ENCODE results near the gene RIPOR1.

The RIPOR1 gene

GRCh38 chr16:67545665-67546024 lies 17.0 kb downstream of the RIPOR1 start:
- no peak overlapping the region for H3K9ac ChIP-seq (ENCODE audit: low read depth in 1 of 2, low read length in 2 of 2)
- peaks cover 3 to 27% of the 10 kb centered on the region in 2 donors for H3K36me3 ChIP-seq (ENCODE audit: control insufficient read depth in 1 of 2, insufficient read depth in 2 of 2, low read length in 2 of 2)
- no peak overlapping the region for H3K4me3 ChIP-seq (ENCODE audit: low read depth in 1 of 2, low read length in 2 of 2)
- H3K4me1 ChIP-seq (ENCODE audit: control insufficient read depth in 1 of 2, insufficient read depth in 2 of 2, low read length in 2 of 2) = peaks cover 21 to 37% of the 10 kb centered on the region in 2 donors
- no peaks in the 10 kb centered on the region for H3K9me3 ChIP-seq (ENCODE audit: control insufficient read depth in 1 of 2, low read length in 2 of 2)
- H3K27me3 ChIP-seq (ENCODE audit: control insufficient read depth in 1 of 2, insufficient read depth in 2 of 2, low read length in 2 of 2) = no peaks in the 10 kb centered on the region
- no peak overlapping the region for H3K27ac ChIP-seq (ENCODE audit: low read depth, low read length)

- H3K27ac ChIP-seq (ENCODE audit: low read depth, low read length) = no peak overlapping the region
- no peak overlapping the region for H3K4me3 ChIP-seq (ENCODE audit: low read depth in 1 of 2, low read length in 2 of 2)
- peaks cover 0 to 24% of the 10 kb centered on the region in 2 donors for H3K36me3 ChIP-seq (ENCODE audit: control insufficient read depth in 1 of 2, insufficient read depth in 2 of 2, low read length in 2 of 2)
- no peak overlapping the region for H3K9ac ChIP-seq (ENCODE audit: low read depth in 1 of 2, low read length in 2 of 2)
- H3K4me1 ChIP-seq (ENCODE audit: control insufficient read depth in 1 of 2, insufficient read depth in 2 of 2, low read length in 2 of 2) = peaks cover 21 to 37% of the 10 kb centered on the region in 2 donors
- no peaks in the 10 kb centered on the region for H3K9me3 ChIP-seq (ENCODE audit: control insufficient read depth in 1 of 2, low read length in 2 of 2)
- no peaks in the 10 kb centered on the region for H3K27me3 ChIP-seq (ENCODE audit: control insufficient read depth in 1 of 2, insufficient read depth in 2 of 2, low read length in 2 of 2)
Measured at GRCh38 chr16:67546091-67546501, 17.5 kb downstream of the RIPOR1 start.

- Histone ChIP-seq H3K4me3 (ENCODE audit: low read depth in 1 of 2, low read length in 2 of 2) (peak overlapping the region in 1 of 2 donors; percentile 17), H3K4me1 (ENCODE audit: control insufficient read depth in 1 of 2, insufficient read depth in 2 of 2, low read length in 2 of 2) (peaks cover 21 to 30% of the 10 kb centered on the region in 2 donors), H3K9ac (ENCODE audit: low read depth in 1 of 2, low read length in 2 of 2) (peak overlapping the region; percentile 41 to 49), H3K27me3 (ENCODE audit: control insufficient read depth in 1 of 2, insufficient read depth in 2 of 2, low read length in 2 of 2) (no peaks in the 10 kb centered on the region), H3K36me3 (ENCODE audit: control insufficient read depth in 1 of 2, insufficient read depth in 2 of 2, low read length in 2 of 2) (peaks cover 0 to 18% of the 10 kb centered on the region in 2 donors), H3K9me3 (ENCODE audit: control insufficient read depth in 1 of 2, low read length in 2 of 2) (no peaks in the 10 kb centered on the region), H3K27ac (ENCODE audit: low read depth, low read length) (peak overlapping the region; percentile 42)
Measured at GRCh38 chr16:67546761-67547422, 18.3 kb downstream of the RIPOR1 start.

GRCh38 chr16:67547423-67548264 lies 19.0 kb downstream of the RIPOR1 start:
- H3K9ac ChIP-seq (ENCODE audit: low read depth in 1 of 2, low read length in 2 of 2) = peak overlapping the region; percentile 41 to 49
- peak overlapping the region in 1 of 2 donors; percentile 17 for H3K4me3 ChIP-seq (ENCODE audit: low read depth in 1 of 2, low read length in 2 of 2)
- H3K36me3 ChIP-seq (ENCODE audit: control insufficient read depth in 1 of 2, insufficient read depth in 2 of 2, low read length in 2 of 2) = peaks cover 0 to 18% of the 10 kb centered on the region in 2 donors
- no peaks in the 10 kb centered on the region for H3K9me3 ChIP-seq (ENCODE audit: control insufficient read depth in 1 of 2, low read length in 2 of 2)
- peak overlapping the region; percentile 42 for H3K27ac ChIP-seq (ENCODE audit: low read depth, low read length)
- H3K4me1 ChIP-seq (ENCODE audit: control insufficient read depth in 1 of 2, insufficient read depth in 2 of 2, low read length in 2 of 2) = peaks cover 21 to 28% of the 10 kb centered on the region in 2 donors
- no peaks in the 10 kb centered on the region for H3K27me3 ChIP-seq (ENCODE audit: control insufficient read depth in 1 of 2, insufficient read depth in 2 of 2, low read length in 2 of 2)

- Histone ChIP-seq H3K27me3 (ENCODE audit: control insufficient read depth in 1 of 2, insufficient read depth in 2 of 2, low read length in 2 of 2) (no peaks in the 10 kb centered on the region), H3K4me1 (ENCODE audit: control insufficient read depth in 1 of 2, insufficient read depth in 2 of 2, low read length in 2 of 2) (peaks cover 21 to 28% of the 10 kb centered on the region in 2 donors), H3K27ac (ENCODE audit: low read depth, low read length) (no peak overlapping the region), H3K36me3 (ENCODE audit: control insufficient read depth in 1 of 2, insufficient read depth in 2 of 2, low read length in 2 of 2) (peaks cover 0 to 12% of the 10 kb centered on the region in 2 donors), H3K9ac (ENCODE audit: low read depth in 1 of 2, low read length in 2 of 2) (peak overlapping the region in 1 of 2 donors; percentile 29), H3K4me3 (ENCODE audit: low read depth in 1 of 2, low read length in 2 of 2) (no peak overlapping the region), H3K9me3 (ENCODE audit: control insufficient read depth in 1 of 2, low read length in 2 of 2) (no peaks in the 10 kb centered on the region)
Measured at GRCh38 chr16:67548265-67549126, 19.9 kb downstream of the RIPOR1 start.

GRCh38 chr16:67549240-67549639 lies 20.6 kb downstream of the RIPOR1 start:
- no peaks in the 10 kb centered on the region for H3K9me3 ChIP-seq (ENCODE audit: control insufficient read depth in 1 of 2, low read length in 2 of 2)
- H3K36me3 ChIP-seq (ENCODE audit: control insufficient read depth in 1 of 2, insufficient read depth in 2 of 2, low read length in 2 of 2) = peaks cover 0 to 5% of the 10 kb centered on the region in 2 donors
- H3K9ac ChIP-seq (ENCODE audit: low read depth in 1 of 2, low read length in 2 of 2) = peak overlapping the region in 1 of 2 donors; percentile 29
- H3K4me1 ChIP-seq (ENCODE audit: control insufficient read depth in 1 of 2, insufficient read depth in 2 of 2, low read length in 2 of 2) = peaks cover 21 to 28% of the 10 kb centered on the region in 2 donors
- no peak overlapping the region for H3K27ac ChIP-seq (ENCODE audit: low read depth, low read length)
- H3K4me3 ChIP-seq (ENCODE audit: low read depth in 1 of 2, low read length in 2 of 2) = no peak overlapping the region
- H3K27me3 ChIP-seq (ENCODE audit: control insufficient read depth in 1 of 2, insufficient read depth in 2 of 2, low read length in 2 of 2) = no peaks in the 10 kb centered on the region

GRCh38 chr16:67549936-67550335 lies 21.3 kb downstream of the RIPOR1 start:
- H3K27me3 ChIP-seq (ENCODE audit: control insufficient read depth in 1 of 2, insufficient read depth in 2 of 2, low read length in 2 of 2) = no peaks in the 10 kb centered on the region
- H3K9ac ChIP-seq (ENCODE audit: low read depth in 1 of 2, low read length in 2 of 2) = no peak overlapping the region
- peaks cover 0 to 5% of the 10 kb centered on the region in 2 donors for H3K36me3 ChIP-seq (ENCODE audit: control insufficient read depth in 1 of 2, insufficient read depth in 2 of 2, low read length in 2 of 2)
- no peaks in the 10 kb centered on the region for H3K9me3 ChIP-seq (ENCODE audit: control insufficient read depth in 1 of 2, low read length in 2 of 2)
- peaks cover 21 to 28% of the 10 kb centered on the region in 2 donors for H3K4me1 ChIP-seq (ENCODE audit: control insufficient read depth in 1 of 2, insufficient read depth in 2 of 2, low read length in 2 of 2)
- no peak overlapping the region for H3K27ac ChIP-seq (ENCODE audit: low read depth, low read length)
- H3K4me3 ChIP-seq (ENCODE audit: low read depth in 1 of 2, low read length in 2 of 2) = no peak overlapping the region

- Histone ChIP-seq H3K27me3 (ENCODE audit: control insufficient read depth in 1 of 2, insufficient read depth in 2 of 2, low read length in 2 of 2) (no peaks in the 10 kb centered on the region), H3K9me3 (ENCODE audit: control insufficient read depth in 1 of 2, low read length in 2 of 2) (no peaks in the 10 kb centered on the region), H3K36me3 (ENCODE audit: control insufficient read depth in 1 of 2, insufficient read depth in 2 of 2, low read length in 2 of 2) (peaks cover 0 to under 1% of the 10 kb centered on the region in 2 donors), H3K27ac (ENCODE audit: low read depth, low read length) (no peak overlapping the region), H3K9ac (ENCODE audit: low read depth in 1 of 2, low read length in 2 of 2) (no peak overlapping the region), H3K4me1 (ENCODE audit: control insufficient read depth in 1 of 2, insufficient read depth in 2 of 2, low read length in 2 of 2) (peaks cover 21 to 27% of the 10 kb centered on the region in 2 donors), H3K4me3 (ENCODE audit: low read depth in 1 of 2, low read length in 2 of 2) (no peak overlapping the region)
Measured at GRCh38 chr16:67551091-67551490, 22.5 kb downstream of the RIPOR1 start.

GRCh38 chr16:67551972-67552371 lies 23.3 kb downstream of the RIPOR1 start:
- H3K27me3 ChIP-seq (ENCODE audit: control insufficient read depth in 1 of 2, insufficient read depth in 2 of 2, low read length in 2 of 2) = no peaks in the 10 kb centered on the region
- peaks cover 13 to 18% of the 10 kb centered on the region in 2 donors for H3K4me1 ChIP-seq (ENCODE audit: control insufficient read depth in 1 of 2, insufficient read depth in 2 of 2, low read length in 2 of 2)
- no peak overlapping the region for H3K9ac ChIP-seq (ENCODE audit: low read depth in 1 of 2, low read length in 2 of 2)
- H3K27ac ChIP-seq (ENCODE audit: low read depth, low read length) = no peak overlapping the region
- no peaks in the 10 kb centered on the region for H3K9me3 ChIP-seq (ENCODE audit: control insufficient read depth in 1 of 2, low read length in 2 of 2)
- H3K4me3 ChIP-seq (ENCODE audit: low read depth in 1 of 2, low read length in 2 of 2) = no peak overlapping the region
- no peaks in the 10 kb centered on the region for H3K36me3 ChIP-seq (ENCODE audit: control insufficient read depth in 1 of 2, insufficient read depth in 2 of 2, low read length in 2 of 2)
